GM06990 (cell line): ENCODE results near the gene GRIK2.

Experiments used
- DNase-seq: peaks from one replicate; pipeline ENCODE4 v3.0.0-alpha.2; 2011; ENCODE audit not compliant: insufficient read length; ENCODE audit errors: extremely low read depth
- H3K27me3 ChIP-seq: replicated peaks from 2 replicates; pipeline ENCODE4 v1.6.0; 2011; ENCODE audit warnings: low read length; ENCODE audit not compliant: control insufficient read depth, insufficient read depth
- H3K36me3 ChIP-seq: 2 replicates; pipeline ENCODE4 v1.5.1; 2011; ENCODE audit warnings: low read length; ENCODE audit not compliant: control insufficient read depth, insufficient read depth
- H3K4me3 ChIP-seq: replicated peaks from 2 replicates; pipeline ENCODE4 v1.5.1; 2011; ENCODE audit warnings: low read depth, mild to moderate bottlenecking, control low read depth, low read length
- CTCF ChIP-seq: IDR thresholded peaks from 2 replicates; pipeline ENCODE4 v1.5.1; 2011; ENCODE audit warnings: low read length, control low read depth, mild to moderate bottlenecking, inconsistent platforms; ENCODE audit not compliant: insufficient read depth, poor library complexity, severe bottlenecking

The GRIK2 gene

GRCh38 chr6:101776919-101777350 is 383.4 kb downstream of the GRIK2 start:
- H3K4me3 ChIP-seq: no peak overlapping the region
- no peak for TF ChIP-seq CTCF
- no peaks in the 10 kb centered on the region for H3K36me3 ChIP-seq
- H3K27me3 ChIP-seq: no peaks in the 10 kb centered on the region
- DNase-seq: no peak

GRCh38 chr6:101777646-101778045 is 384.1 kb downstream of the GRIK2 start:
- Histone ChIP-seq H3K27me3 (no peaks in the 10 kb centered on the region), H3K36me3 (no peaks in the 10 kb centered on the region), H3K4me3 (no peak overlapping the region)
- TF ChIP-seq CTCF: no peak
- no peak for DNase-seq

GRCh38 chr6:101779051-101779844 is 385.7 kb downstream of the GRIK2 start:
- DNase-seq: no peak
- Histone ChIP-seq H3K27me3 (no peaks in the 10 kb centered on the region), H3K36me3 (no peaks in the 10 kb centered on the region), H3K4me3 (no peak overlapping the region)
- no peak for TF ChIP-seq CTCF

- Histone ChIP-seq H3K4me3 (no peak overlapping the region), H3K36me3 (no peaks in the 10 kb centered on the region), H3K27me3 (no peaks in the 10 kb centered on the region)
- no peak for TF ChIP-seq CTCF
- DNase-seq: no peak
Measured at GRCh38 chr6:101783287-101783686, 389.8 kb downstream of the GRIK2 start.

GRCh38 chr6:101784094-101784493 is 390.6 kb downstream of the GRIK2 start:
- no peak for DNase-seq
- TF ChIP-seq CTCF: no peak
- Histone ChIP-seq H3K27me3 (no peaks in the 10 kb centered on the region), H3K4me3 (no peak overlapping the region), H3K36me3 (no peaks in the 10 kb centered on the region)
